GM19463 (cell line): ENCODE results near the gene SHROOM2.

Experiments used
- ATAC-seq: cut with Tn5 transposase; IDR thresholded peaks from one replicate; pipeline ENCODE4 v1.9.1; 2021; ENCODE audit warnings: mild to moderate bottlenecking, moderate library complexity; ENCODE audit not compliant: unreplicated experiment

The SHROOM2 gene

DNA sequence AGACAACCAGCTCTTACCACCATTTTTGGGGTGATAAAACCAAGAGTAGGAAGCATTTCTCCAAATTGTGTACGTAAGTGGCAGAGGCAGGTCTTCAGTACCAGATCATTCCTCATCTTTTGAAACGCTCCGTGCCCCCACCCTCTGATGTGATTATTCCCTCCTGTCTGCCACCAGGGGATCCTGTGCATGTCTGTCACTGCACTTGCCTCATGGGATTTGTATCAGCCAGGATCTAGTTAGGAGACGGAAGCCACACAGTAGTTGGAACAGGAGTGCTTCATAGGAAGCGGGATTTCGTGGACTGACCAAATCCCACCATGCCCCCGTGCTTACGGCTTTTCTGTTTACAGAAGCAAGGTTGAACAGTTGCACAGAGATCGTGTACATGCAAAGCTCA, 75.5 kb downstream of the SHROOM2 start:
- no peak for ATAC-seq

DNA sequence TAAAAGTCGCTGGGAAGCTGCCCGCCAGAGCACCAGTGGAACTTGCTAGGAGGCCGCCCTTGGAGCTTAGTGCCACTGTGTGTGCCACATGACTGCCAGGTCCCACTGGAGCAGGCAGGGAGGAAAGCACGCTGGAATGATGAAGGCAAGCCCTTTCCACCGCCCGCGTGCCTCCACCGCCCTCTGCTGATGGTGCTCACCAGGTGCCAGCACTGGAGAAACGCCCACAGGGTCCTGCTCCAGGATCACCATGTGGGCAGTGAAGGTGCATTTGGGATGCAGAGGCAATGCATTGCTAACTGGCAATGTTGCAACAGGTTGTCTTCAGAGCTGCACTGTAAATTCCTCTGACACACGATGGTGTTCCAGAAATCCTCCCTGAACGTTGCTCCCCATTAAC, 76.3 kb downstream of the SHROOM2 start:
- ATAC-seq, result no peak

DNA sequence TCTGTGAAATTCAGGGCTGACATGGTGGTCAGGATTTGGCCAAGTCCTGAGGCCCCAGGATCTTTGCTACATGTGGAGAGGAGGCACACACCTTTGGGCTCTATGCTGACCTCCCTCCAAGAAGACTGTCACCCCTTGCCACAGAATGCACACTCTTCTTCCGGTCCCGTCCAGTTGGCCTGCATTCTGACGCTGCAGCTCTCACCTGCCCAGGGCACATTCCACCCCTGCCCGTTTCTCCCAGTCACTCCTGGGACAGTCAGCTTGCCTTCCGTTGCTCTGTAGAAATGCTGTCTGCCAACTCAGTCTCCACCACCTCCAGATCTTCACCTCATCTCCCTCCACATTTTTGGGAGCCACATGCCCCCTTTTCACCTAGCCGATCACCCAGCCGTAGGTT, 76.7 kb downstream of the SHROOM2 start:
- ATAC-seq, result no peak

DNA sequence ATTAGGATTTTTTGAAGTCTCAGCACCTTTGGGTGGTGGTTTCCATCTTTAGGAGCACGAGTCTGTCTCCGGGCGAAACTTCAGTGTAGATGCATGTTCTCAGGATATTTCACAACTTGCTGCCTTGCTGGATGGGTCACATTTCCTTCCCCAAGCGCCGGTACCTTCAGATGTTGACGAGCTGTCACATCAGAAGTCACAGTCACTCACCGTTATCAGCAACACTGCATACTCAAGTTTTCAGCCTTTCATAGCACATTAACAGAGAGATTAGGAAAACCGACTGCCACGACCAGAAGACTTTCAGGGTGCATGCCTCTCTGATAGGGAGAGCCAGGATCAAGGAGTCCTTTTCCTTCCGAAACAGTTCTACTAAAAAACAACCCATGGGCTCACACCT, 77.8 kb downstream of the SHROOM2 start:
- no peak for ATAC-seq

DNA sequence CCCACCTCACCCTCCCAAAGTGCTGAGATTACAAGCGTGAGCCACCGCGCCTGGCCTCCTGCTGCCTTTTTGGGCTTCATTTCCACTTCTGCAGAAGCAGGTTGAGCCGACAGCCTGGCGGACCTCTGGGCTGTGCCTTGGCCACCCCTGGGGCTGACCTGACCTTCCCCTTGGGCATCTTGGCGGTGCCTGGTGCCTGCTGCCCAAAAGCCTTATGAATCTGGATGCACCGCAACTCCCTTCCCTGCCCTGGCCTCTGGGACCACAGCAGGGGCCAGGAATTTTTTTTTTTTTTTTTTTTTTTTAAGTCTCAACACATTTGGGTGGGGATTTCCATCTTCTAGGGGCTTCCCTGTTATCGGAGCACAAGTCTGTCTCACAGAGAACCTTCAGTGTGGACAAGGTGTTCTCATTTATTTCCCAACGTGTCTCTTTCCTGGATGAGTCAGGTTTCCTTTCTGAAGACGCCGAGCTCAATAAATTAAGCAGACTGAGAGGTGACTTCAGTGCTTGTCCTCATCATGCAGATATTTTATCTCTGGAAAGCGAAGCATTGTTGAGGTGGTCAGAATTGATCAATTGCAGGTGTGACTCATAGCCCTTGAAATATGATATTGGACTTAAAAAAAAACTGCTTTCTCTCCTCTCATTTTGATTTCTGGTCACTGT, 79.7 kb downstream of the SHROOM2 start:
- ATAC-seq, result no peak

DNA sequence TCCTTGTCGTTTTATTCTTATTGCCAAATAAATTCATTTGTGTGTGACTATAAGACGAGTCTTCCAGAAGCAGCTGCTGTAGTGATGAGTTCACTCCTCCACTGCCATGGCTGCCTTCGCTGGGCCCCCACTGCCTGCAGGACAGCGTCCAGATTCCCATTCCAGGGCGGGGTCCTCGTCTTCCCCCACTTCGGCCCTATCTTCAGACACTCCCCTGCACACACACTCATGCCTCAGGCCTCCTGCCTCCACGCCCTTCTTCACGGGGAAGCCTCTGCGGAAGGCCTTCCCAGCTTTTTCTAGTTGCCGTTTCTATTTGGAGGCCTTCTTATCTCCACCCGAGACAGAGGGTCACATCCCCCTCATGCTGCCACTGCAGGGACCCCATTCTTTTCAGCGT, 80.4 kb downstream of the SHROOM2 start:
- no peak for ATAC-seq

DNA sequence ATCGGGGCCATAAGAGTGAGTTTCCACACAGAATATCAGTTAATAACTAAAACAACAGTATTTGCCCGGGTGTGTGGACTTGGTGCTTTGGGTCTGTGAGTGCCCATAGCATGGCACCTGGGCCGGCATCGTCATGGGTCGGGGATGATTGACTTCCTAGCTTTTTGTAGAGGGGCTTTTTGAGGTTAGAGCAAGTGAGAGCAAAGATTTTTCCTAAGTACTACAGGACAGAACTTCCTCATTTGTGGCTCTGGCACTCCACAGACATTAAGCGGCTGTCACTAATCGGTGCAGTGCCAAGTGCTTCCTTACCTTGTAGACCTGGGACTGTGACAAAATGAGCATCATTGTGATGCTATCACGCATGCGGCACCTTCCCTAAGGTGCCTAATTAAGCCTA, 81.0 kb downstream of the SHROOM2 start:
- ATAC-seq, result no peak

DNA sequence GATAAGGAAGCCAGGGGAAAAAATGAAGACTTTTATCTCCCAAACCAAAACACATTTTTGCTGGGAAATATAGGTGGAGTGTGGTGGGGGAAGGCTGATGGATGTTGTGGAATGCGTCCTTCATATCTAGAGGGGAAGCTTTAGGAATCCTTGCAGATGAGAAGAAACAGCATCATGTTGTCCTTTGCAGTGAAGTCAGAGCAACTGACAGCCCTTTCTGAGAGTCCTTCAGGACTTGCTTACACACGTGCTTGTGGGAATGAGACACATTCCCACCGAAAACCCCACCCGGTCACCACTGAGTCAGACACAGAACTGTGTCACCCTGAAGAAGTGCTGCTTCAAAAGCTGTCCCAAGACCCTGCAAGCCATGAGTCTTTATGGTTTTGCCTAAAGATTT, 81.5 kb downstream of the SHROOM2 start:
- no peak for ATAC-seq

DNA sequence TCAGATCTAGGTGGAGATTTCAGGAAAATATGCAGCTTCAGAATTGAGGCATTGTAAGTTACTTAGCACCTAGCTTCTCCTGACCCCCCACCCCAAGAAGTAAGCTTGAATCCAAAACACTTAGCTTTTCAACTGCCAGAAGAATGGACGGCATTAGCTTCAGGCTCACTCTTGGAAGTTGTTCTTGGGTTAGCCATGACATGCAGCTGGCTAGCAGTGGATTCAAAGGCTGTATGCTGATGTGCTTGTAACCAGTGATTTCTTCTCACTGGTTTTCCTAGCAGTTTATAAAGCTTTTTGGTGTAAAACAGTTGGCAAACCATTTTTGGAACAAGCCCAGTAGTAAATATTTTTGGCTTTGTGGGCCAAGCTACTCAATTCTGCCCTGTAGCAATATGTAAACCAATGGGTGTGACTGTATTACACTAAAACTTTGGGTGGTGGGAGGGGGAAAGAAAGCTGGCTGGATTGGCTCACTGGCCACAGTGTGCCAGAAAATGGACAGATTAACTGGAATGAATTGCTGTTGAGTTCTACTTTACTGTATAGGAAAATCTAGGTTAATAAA, 85.6 kb downstream of the SHROOM2 start:
- ATAC-seq, result no peak

DNA sequence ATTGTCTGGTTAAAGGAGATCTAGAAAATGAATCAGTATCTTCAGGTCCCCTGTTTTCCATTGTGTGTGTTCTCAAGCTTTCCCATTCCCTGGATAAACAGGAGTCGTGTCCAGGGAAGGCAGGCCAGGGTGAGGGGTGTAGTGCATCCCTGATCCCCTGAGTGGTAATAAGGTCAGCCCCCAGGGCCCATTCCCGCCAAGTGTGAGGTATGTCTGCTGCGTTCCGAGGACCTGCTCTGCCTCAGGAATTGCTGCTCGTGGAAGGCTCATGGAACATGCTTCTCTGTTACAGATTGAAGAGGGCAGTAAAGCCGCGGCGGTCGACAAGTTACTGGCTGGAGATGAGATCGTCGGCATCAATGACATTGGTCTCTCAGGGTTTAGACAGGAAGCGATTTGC, 87.1 kb downstream of the SHROOM2 start:
- no peak for ATAC-seq

DNA sequence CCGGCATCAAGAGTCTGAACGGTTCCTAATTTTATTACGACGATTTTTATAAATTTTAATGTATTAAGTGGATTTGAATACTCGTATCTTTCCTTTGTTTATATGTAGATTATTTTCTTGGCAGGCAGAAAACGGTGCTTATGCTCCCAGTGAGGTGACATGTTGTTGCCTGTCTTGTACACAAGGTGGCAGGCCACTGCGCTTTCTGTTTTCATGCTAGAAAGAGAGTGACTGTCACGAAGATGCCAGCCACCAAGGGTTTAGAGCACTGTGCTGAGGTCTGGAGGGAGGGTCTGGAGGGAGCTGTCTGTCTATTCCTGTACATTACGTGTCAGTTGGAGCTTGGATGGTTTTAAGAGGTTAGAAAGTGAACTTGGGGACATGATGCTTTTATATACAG, 87.7 kb downstream of the SHROOM2 start:
- peak; percentile 96 for ATAC-seq

DNA sequence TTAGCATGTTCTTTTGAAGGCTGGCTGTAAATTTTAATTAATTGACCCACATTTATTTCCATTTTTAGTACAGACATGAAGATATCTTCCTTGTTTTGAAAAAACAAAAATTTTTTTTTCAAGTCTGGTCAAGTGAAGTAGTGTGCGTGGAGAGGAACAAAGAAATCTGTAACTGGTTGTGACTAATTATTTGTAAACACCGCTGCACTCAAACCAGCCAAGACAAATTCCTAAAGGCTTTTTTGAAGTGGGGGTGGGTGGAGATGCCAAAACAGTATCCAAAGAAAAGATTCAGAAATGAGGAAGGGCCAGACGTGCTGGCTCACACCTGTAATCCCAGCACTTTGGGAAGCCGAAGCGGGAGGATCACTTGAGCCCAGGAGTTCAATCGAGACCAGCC, 88.3 kb downstream of the SHROOM2 start:
- ATAC-seq, result no peak

DNA sequence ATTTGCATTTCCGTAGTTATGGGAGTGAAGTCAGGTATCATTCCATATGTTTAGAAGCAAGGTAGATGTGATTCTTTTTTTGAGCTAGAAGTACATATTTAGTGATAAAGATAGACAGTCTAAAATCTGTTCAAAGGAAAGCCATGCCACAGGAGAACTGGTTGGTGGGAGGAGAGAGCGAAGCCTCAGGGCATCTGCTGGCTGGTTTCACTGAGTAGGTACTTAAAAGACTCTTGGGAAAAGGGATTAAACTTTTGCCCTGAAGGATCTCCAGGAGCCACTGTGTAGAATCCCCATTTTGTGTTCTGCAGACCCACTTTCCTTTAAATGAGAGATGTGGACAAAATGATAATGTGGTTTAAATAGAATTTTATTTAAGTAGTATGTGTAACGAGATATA, 89.6 kb downstream of the SHROOM2 start:
- ATAC-seq, result no peak

DNA sequence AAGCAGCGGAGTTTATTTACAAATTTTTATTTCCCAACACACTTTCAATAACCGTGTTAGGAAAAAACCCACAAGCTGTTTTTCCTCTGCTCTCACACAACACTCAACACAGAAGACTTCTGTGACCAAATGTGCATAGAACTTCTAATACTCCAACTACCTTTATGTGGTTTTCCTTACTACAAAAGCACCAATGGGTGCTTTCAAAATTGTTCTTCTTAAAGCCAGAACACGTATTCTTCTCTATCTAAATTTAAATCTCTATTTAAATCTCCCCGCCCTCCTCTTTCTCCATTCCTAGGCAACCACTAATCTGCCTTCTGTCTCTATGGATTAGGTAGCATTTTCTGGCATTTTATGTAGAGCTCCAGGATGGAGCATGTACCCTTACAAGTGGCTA, 90.0 kb downstream of the SHROOM2 start:
- ATAC-seq, result no peak

DNA sequence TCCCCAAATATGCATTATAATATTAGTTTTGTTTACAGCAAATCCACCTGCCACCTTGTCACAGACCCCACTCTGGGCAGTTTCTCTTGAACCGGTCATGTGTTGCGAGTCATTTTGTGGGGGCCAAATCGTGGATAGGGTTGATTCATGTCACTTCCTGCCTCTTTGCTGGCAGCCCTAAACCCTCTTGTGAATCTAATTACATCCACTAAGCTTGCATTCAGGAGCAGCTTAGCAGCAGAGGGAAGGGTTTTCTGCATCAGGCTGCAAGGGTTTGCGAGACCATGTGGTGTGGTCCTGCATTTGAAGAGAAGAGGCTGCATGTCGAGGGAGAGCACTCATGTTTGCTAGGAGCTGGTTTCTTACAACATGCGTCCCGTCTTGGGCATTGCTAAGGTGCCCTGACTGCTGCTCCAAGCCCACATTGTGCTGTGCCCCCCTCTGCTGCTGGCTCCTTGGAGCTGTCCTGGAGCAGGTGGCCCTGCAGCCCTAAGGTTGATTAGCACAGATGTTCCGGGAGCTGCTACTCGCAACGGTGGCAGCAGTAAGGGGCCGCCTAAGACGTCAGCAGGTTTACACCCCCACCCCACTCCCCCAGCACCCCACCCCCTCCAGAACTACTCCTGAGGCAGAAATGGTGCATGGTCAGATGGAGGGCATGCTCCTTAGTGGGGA, 92.1 kb downstream of the SHROOM2 start:
- no peak for ATAC-seq

DNA sequence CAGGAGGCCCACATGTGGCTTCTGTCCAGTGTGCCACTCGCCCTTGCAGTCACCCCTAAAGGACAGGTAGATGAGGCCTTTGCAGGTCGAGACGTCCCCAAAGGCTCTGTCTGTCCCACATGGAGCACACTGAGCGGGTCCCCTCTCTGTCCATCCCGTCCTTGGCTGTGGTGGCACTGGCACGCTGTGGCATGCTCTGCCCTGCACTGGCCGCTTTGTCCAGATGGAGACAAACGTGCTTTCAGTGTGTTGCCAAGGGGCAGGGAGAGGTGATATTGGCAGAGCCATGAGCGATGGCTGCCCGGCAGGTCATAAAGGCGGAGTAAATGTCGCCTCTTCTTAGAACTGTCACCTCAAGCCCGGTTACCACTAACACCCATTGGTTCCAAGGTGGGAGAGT, 94.0 kb downstream of the SHROOM2 start:
- no peak for ATAC-seq

DNA sequence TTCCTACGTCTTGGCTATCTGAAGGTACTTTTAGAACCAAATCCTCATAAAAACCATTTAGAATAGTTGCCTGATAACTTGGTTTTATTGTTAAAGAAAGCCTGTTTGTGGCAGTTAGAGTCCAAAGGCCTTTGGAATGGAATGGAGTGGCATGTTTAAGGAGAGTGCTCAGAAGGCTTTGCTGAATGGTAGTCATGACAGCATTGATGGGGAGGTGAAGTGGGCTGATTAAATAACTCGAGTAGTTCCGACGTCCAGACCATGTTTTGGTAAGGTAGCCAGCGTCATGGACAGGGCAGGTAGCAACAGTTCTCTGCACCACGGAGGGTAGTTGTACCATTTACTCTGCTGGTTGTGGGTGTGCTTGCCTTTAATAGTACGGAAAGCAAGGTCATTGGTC, 94.6 kb downstream of the SHROOM2 start:
- ATAC-seq, result no peak

DNA sequence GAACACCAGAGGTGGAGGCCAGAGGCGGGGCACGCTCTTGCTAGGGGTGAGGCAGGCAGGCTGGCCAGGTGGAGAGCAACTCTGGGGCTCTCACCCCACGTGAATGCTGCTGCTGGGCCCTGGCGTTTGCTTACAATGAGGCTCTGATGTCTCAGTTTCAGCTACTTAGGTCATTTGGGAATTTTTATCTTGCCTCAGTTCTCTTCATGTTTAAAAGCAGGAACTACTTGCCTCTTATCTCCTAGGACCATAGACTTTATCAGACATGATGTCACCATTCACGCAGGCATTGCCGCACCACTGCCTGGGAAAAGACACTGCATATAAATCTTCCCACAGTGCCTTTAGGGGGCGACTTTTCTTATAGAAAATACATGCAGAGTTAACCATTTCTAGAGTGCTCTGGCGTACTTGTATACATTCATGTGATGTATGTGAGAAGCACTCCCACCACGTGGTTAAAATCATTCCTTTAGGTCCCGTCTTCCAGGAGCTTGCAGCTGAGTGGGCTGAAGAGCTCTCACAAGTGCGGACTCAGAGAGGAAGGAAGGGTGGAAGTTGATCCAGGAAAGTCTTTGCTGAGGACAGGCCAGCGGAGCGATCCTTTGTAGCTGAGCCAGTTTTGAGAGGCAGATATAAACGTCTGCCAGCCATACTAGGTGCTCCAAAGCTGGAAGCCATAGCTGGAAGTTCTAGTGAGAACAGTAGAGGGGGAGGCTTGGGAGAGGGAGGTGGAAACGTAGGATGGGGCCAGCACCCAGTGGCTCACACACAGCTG, 96.6 kb downstream of the SHROOM2 start:
- ATAC-seq, result no peak

DNA sequence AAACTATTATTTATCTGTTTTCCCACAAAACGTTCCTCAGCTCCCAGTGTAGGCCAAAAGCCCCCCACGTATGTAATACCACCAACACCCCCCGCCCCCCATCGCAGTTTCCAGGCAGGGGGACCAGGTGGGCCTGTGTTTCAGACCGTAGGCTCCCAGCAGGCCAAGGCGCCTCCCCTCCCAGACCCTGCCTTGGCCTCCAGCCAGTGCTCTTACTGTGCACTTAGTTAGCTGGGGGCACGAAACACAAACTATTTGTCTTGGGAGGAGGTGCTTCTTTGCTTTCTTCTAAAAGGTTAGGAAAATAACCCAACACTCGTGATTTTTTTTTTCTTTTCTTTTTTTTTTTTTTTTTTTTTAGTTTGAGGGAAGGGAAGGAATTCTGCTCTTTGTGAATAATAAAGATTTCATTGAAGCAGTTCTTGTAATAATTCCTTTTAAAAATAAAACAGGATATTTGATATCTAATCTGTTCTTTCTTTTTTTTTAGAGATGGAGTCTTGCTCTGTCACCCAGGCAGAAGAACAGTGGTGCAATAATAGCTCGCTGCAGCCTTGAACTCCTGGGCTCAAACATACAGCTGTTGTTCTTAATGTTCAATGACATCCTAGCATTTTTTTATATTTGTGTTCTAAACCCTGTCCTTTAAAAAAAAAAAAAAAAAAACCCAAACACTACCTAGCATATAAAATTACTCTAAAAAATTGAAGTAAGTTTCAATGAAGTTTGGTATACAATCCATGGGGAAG, 98.0 kb downstream of the SHROOM2 start:
- no peak for ATAC-seq

DNA sequence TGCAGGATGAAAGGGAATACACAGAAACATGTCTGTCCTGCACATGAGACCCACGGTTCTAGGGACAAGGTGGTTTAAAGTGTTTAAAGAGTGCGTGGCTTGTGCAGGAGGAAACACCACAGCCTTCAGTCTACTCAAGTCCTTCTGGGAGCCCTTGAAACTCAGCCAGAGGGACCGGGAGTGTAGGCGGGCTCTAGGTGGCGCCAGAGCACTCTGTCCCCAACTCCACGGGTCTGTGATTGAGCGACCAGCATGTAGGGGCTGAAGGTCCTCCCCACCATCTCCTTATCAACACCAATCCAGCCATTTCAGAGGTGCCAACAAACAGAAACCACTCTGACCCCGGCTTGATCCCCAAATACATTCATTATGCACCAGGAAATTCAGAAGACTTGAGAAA, 98.9 kb downstream of the SHROOM2 start:
- peak; percentile 94 for ATAC-seq

DNA sequence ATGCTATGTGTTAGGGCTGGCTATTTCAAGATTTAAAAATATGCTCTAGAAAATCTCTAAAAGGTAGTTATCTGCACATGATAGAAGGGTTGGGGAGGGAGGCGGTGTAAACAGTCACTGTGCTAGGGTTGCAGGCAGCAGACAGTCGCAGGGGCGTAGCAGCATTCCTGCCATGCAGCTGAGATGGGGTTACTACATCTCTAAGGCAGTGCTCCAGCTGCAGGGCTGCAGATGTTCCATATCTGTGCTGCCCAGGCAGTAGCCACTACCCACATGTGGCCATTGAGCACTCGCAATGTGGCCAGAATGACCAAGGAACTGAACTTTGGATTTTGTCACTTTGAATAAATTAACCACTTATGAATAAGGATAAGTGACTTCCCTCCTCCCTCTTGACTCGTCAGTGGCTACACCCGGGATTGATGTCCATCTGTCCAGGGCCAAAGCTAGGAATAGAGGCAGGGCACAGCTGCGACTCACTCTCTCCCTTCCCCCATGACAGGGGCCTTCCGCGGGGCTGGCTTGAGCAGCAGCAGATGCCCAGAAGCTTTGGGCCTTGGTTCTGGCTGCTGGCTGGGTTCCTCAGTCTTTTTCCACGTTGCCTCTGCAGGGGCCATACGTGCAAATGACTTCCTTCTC, 101.5 kb downstream of the SHROOM2 start:
- ATAC-seq, result no peak
